ENCODE measurements around the gene ZBTB18.

- TF ChIP-seq POLR2AphosphoS5 (IDR thresholded peaks at IDR 0.05; ENCODE audit: low read depth, low read length), result no peak; the same call in 1 of the 2 replicates
- TF ChIP-seq, protein P1, sequence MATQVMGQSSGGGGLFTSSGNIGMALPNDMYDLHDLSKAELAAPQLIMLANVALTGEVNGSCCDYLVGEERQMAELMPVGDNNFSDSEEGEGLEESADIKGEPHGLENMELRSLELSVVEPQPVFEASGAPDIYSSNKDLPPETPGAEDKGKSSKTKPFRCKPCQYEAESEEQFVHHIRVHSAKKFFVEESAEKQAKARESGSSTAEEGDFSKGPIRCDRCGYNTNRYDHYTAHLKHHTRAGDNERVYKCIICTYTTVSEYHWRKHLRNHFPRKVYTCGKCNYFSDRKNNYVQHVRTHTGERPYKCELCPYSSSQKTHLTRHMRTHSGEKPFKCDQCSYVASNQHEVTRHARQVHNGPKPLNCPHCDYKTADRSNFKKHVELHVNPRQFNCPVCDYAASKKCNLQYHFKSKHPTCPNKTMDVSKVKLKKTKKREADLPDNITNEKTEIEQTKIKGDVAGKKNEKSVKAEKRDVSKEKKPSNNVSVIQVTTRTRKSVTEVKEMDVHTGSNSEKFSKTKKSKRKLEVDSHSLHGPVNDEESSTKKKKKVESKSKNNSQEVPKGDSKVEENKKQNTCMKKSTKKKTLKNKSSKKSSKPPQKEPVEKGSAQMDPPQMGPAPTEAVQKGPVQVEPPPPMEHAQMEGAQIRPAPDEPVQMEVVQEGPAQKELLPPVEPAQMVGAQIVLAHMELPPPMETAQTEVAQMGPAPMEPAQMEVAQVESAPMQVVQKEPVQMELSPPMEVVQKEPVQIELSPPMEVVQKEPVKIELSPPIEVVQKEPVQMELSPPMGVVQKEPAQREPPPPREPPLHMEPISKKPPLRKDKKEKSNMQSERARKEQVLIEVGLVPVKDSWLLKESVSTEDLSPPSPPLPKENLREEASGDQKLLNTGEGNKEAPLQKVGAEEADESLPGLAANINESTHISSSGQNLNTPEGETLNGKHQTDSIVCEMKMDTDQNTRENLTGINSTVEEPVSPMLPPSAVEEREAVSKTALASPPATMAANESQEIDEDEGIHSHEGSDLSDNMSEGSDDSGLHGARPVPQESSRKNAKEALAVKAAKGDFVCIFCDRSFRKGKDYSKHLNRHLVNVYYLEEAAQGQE (IDR thresholded peaks at IDR 0.05; ENCODE audit: insufficient read depth in 1 of 2, low read depth in 2 of 2, low read length in 2 of 2), result no peak
Observed at GRCh38 chr1:244047621-244048255, 3.3 kb upstream of the ZBTB18 start.
